HCT116 (cell line): Measurements from ENCODE around the gene AMBRA1. TPM values are rescaled to one million over a fixed set of nuclear protein-coding genes. Genes with fewer than 3 reads are reported as not detected.

Experiments
- ATAC-seq: fragments of 200-7000 bp; cut with Tn5 transposase; 2 replicates; pipeline ENCODE4 v1.9.1; 2020; ENCODE audit warnings: mild to moderate bottlenecking, moderate library complexity
- BruUV-seq: library from RNA; stranded (reverse); fragments of 400-500 nt; replicated peaks from 2 replicates; lab custom pipeline; 2021; lab: Mats Ljungman, UMichigan
- CTCF ChIA-PET: fragments of 300-600 bp; sonication (Branson Sonifier 250); formaldehyde crosslinking; loops from one replicate; lab custom pipeline; 2021; ENCODE audit warnings: antibody characterized with exemption; lab: Charles Lee
- POLR2A ChIA-PET: fragments of 300-600, 350-600 bp; sonication (Branson Sonifier 250); formaldehyde crosslinking; loops from one replicate; lab custom pipeline; 2021; ENCODE audit warnings: antibody characterized with exemption; lab: Charles Lee
- RAD21 ChIA-PET, 2 experiments: fragments of 300-600 bp; sonication (Branson Sonifier 250); formaldehyde crosslinking; loops; one replicate each; lab custom pipeline; 2023; ENCODE audit warnings: low total read pairs in 2 of 2; ENCODE audit not compliant: uncharacterized antibody in 2 of 2, unreplicated experiment in 2 of 2, low non-redundant PET in 1 of 2; lab: Charles Lee
- DNase-seq: peaks from one replicate; pipeline ENCODE4 v3.0.0-alpha.2; 2010; ENCODE audit warnings: low read depth, low spot score
- H2AFZ ChIP-seq: fragments of 200-600 bp; shearing (Covaris generic), sonication (generic); 2 replicates; pipeline ENCODE4 v1.6.1; 2017; ENCODE audit warnings: low read depth, mixed run types, mixed read lengths, antibody characterized with exemption, low read length; ENCODE audit not compliant: poor library complexity, severe bottlenecking
- H3K27ac ChIP-seq: 2 replicates; pipeline ENCODE4 v1.5.1; 2012; ENCODE audit warnings: low read depth, low read length
- H3K27me3 ChIP-seq: fragments of 200-600 bp; sonication (generic); 2 replicates; pipeline ENCODE4 v1.6.1; 2016; ENCODE audit warnings: mixed run types, low read length, mixed read lengths; ENCODE audit not compliant: insufficient read depth
- H3K36me3 ChIP-seq, 2 experiments: fragments of 200-500 bp in 1 of 2; fragments of 200-600 bp in 1 of 2; sonication (Bioruptor generic) in 1 of 2; sonication (generic) in 1 of 2; 2 replicates each; pipeline versions ENCODE4 v1.5.1 to v1.6.1; 2014 to 2016; ENCODE audit warnings: low read length in 2 of 2, inconsistent platforms in 1 of 2, mixed read lengths in 1 of 2, mixed run types in 1 of 2; ENCODE audit not compliant: insufficient read depth in 2 of 2, control insufficient read depth in 1 of 2
- H3K4me1 ChIP-seq, 2 experiments: fragments of 200-600 bp in 1 of 2; sonication (generic) in 1 of 2; 2 replicates each; pipeline versions ENCODE4 v1.5.1 to v1.6.1; 2012 to 2017; ENCODE audit warnings: low read length in 2 of 2, inconsistent platforms in 1 of 2, mild to moderate bottlenecking in 1 of 2, mixed read lengths in 1 of 2, mixed run types in 1 of 2, moderate library complexity in 1 of 2; ENCODE audit not compliant: insufficient read depth in 2 of 2, control insufficient read depth in 1 of 2
- H3K4me2 ChIP-seq: fragments of 200-600 bp; sonication (generic); 2 replicates; pipeline ENCODE4 v1.6.1; 2017; ENCODE audit warnings: mixed run types, low read length, mixed read lengths
- H3K4me3 ChIP-seq, 2 experiments: fragments of 200-600 bp in 1 of 2; sonication (generic) in 1 of 2; replicated peaks in 1 of 2; 2 replicates each; pipeline ENCODE4 v1.5.1; 2011 to 2016; ENCODE audit warnings: low read length in 2 of 2, control low read depth in 1 of 2, low read depth in 1 of 2, mild to moderate bottlenecking in 1 of 2, mixed read lengths in 1 of 2, mixed run types in 1 of 2
- H3K79me2 ChIP-seq: fragments of 200-600 bp; sonication (generic); 2 replicates; pipeline ENCODE4 v1.6.1; 2017; ENCODE audit warnings: mild to moderate bottlenecking, mixed run types, low read length, moderate library complexity, mixed read lengths; ENCODE audit not compliant: insufficient read depth
- H3K9ac ChIP-seq: fragments of 200-600 bp; sonication (generic); 2 replicates; pipeline ENCODE4 v1.6.1; 2016; ENCODE audit warnings: low read length, mixed read lengths
- H3K9me2 ChIP-seq: fragments of 200-600 bp; sonication (generic), shearing (Covaris generic); 2 replicates; pipeline ENCODE4 v1.6.1; 2017; ENCODE audit warnings: mixed run types, mild to moderate bottlenecking, moderate library complexity; ENCODE audit not compliant: insufficient read depth
- H3K9me3 ChIP-seq, 2 experiments: fragments of 200-500 bp in 1 of 2; fragments of 200-600 bp in 1 of 2; sonication (Bioruptor generic) in 1 of 2; sonication (generic) in 1 of 2; 2 replicates each; pipeline ENCODE4 v1.6.1; 2014 to 2017; ENCODE audit warnings: low read length in 2 of 2, mixed read lengths in 2 of 2, inconsistent platforms in 1 of 2, low read depth in 1 of 2, mild to moderate bottlenecking in 1 of 2, mixed run types in 1 of 2, moderate library complexity in 1 of 2; ENCODE audit not compliant: control insufficient read depth in 1 of 2, insufficient read depth in 1 of 2
- H4K20me1 ChIP-seq: fragments of 200-600 bp; sonication (generic), shearing (Covaris generic); 2 replicates; pipeline ENCODE4 v1.6.1; 2017; ENCODE audit warnings: mixed run types, mild to moderate bottlenecking, moderate library complexity; ENCODE audit not compliant: insufficient read depth
- ATF3 ChIP-seq: IDR thresholded peaks from 2 replicates; pipeline ENCODE4 v1.6.1; 2012
- CBX3 ChIP-seq: IDR thresholded peaks from 2 replicates; pipeline ENCODE4 v1.6.1; 2012; ENCODE audit warnings: low read depth
- CEBPB ChIP-seq: IDR thresholded peaks from 2 replicates; pipeline ENCODE4 v1.6.1; 2012; ENCODE audit warnings: low read depth
- CTCF ChIP-seq, 3 experiments: fragments of 200-600 bp in 1 of 3; sonication (generic) in 1 of 3; IDR thresholded peaks in 2 of 3; conservative IDR thresholded peaks in 1 of 3; 2 replicates each; pipeline ENCODE4 v1.5.1; 2012 to 2017; ENCODE audit warnings: low read depth in 2 of 3, low read length in 2 of 3, antibody characterized with exemption in 1 of 3, borderline replicate concordance in 1 of 3, control low read depth in 1 of 3, mild to moderate bottlenecking in 1 of 3, mixed read lengths in 1 of 3, mixed run types in 1 of 3, moderate library complexity in 1 of 3; ENCODE audit not compliant: insufficient read depth in 1 of 3
- EGR1 ChIP-seq: IDR thresholded peaks from 2 replicates; pipeline ENCODE4 v1.6.1; 2012; ENCODE audit warnings: low read depth
- ELF1 ChIP-seq: IDR thresholded peaks from 2 replicates; pipeline ENCODE4 v1.6.1; 2012; ENCODE audit warnings: low read depth, borderline replicate concordance
- EZH2 ChIP-seq: fragments of 200-600 bp; sonication (generic); IDR thresholded peaks from 2 replicates; pipeline ENCODE4 v1.6.1; 2017; ENCODE audit warnings: antibody characterized with exemption, mixed run types
- JUND ChIP-seq: IDR thresholded peaks from 2 replicates; pipeline ENCODE4 v1.6.1; 2012
- MAX ChIP-seq: IDR thresholded peaks from 2 replicates; pipeline ENCODE4 v1.6.1; 2012
- POLR2AphosphoS5 ChIP-seq: IDR thresholded peaks from 2 replicates; pipeline ENCODE4 v1.6.1; 2011; ENCODE audit warnings: mild to moderate bottlenecking, low read depth, low read length, moderate library complexity
- RAD21 ChIP-seq: IDR thresholded peaks from 2 replicates; pipeline ENCODE4 v1.6.1; 2012; ENCODE audit warnings: low read depth, mild to moderate bottlenecking
- REST ChIP-seq: IDR thresholded peaks from 2 replicates; pipeline ENCODE4 v1.6.1; 2012; ENCODE audit warnings: low read depth
- SIN3A ChIP-seq: IDR thresholded peaks from 2 replicates; pipeline ENCODE4 v1.6.1; 2012; ENCODE audit warnings: low read depth
- SP1 ChIP-seq: IDR thresholded peaks from 2 replicates; pipeline ENCODE4 v1.6.1; 2012; ENCODE audit warnings: low read depth
- TCF7L2 ChIP-seq: IDR thresholded peaks from 2 replicates; pipeline ENCODE4 v1.7.0; 2011; ENCODE audit warnings: borderline replicate concordance, inconsistent platforms; ENCODE audit not compliant: insufficient read depth, insufficient read length; ENCODE audit errors: extremely low read depth
- ZBTB33 ChIP-seq: IDR thresholded peaks from 2 replicates; pipeline ENCODE4 v1.6.1; 2011; ENCODE audit warnings: mild to moderate bottlenecking, low read length, moderate library complexity; ENCODE audit not compliant: insufficient replicate concordance; ENCODE audit errors: extremely low read depth
- ZFX ChIP-seq: fragments of 450-650 bp; IDR thresholded peaks from 2 replicates; pipeline ENCODE4 v1.6.1; 2017
- ZNF274 ChIP-seq: fragments of 200-500 bp; sonication (Bioruptor generic); IDR thresholded peaks from 2 replicates; pipeline ENCODE4 v1.6.1; 2014; ENCODE audit warnings: mild to moderate bottlenecking, low read depth, low read length, inconsistent platforms
- intact Hi-C: fragments of 100-400 bp; cut with micrococcal nuclease; formaldehyde crosslinking; loops from 2 replicates; pipeline ENCODE4 v1.10.0; 2022
- total RNA-seq: library from RNA; stranded (reverse); gene quantifications from one replicate; pipeline ENCODE4 v1.2.1, GENCODE V29; 2021; ENCODE audit not compliant: unreplicated experiment

The AMBRA1 gene
- total RNA-seq, 1 experiment from 2014 or later = 22.7 TPM

GRCh38 chr11:46383974-46384701 is 209.7 kb downstream of the AMBRA1 start:
- CTCF ChIA-PET = interaction anchor here (0.8 to 1.6 kb wide), 12 partner anchors 8 to 317 kb away, joined by 3 to 13 read pairs (median 4); partner anchors contain the start of genes ARHGAP1, CHRM4 and ZNF408
- Histone ChIP-seq H3K36me3 (no peaks in the 10 kb centered on the region), H3K27me3 (no peaks in the 10 kb centered on the region), H3K4me3 (peak overlapping the region; percentile 11 to 85; a peak in 2 of 4 replicates), H4K20me1 (no peaks in the 10 kb centered on the region), H2AFZ (no peak overlapping the region), H3K79me2 (peaks cover 12% of the 10 kb centered on the region; the same call in 1 of the 2 replicates), H3K4me2 (peak overlapping the region; percentile 85), H3K9me3 (no peaks in the 10 kb centered on the region), H3K9me2 (no peaks in the 10 kb centered on the region), H3K4me1 (peaks cover 28 to 80% of the 10 kb centered on the region in 2 experiments), H3K9ac (peak overlapping the region; percentile 35), H3K27ac (peak overlapping the region; percentile 41; the same call in 1 of the 2 replicates)
- DNase-seq (peak; percentile 46), ATAC-seq (peak; percentile 40)
- no TSS peak for BruUV-seq
- intact Hi-C loops = loop anchor here (10.0 kb wide), 2 partner anchors 231 to 421 kb away; partner anchors contain the start of genes ATG13 and HARBI1
- RAD21 ChIA-PET = no interaction called here
- POLR2A ChIA-PET = interaction anchor here (1.5 kb wide), 1 partner anchor 8 kb away, joined by 4 read pairs; the partner anchor contains the start of gene CHRM4
- TF ChIP-seq ATF3 = no peak
- no peak for TF ChIP-seq CTCF (IDR thresholded peaks at IDR 0.05 in 2 of 3, conservative IDR thresholded peaks at IDR 0.05 in 1 of 3; ENCODE audit: borderline replicate concordance in 1 of 3, insufficient read depth in 1 of 3, low read depth in 2 of 3, low read length in 2 of 3)
- TF ChIP-seq SP1 = no peak
- no peak for TF ChIP-seq EGR1
- TF ChIP-seq MAX = no peak
- no peak for TF ChIP-seq CEBPB
- TF ChIP-seq RAD21 = no peak
- TF ChIP-seq EZH2 = no peak
- TF ChIP-seq JUND = no peak
- TF ChIP-seq SIN3A = no peak
- no peak for TF ChIP-seq REST
- TF ChIP-seq POLR2AphosphoS5 = no peak; the same call in 1 of the 2 replicates
- no peak for TF ChIP-seq ZFX
- TF ChIP-seq ZNF274 = no peak
- no peak for TF ChIP-seq ELF1
- no peak for TF ChIP-seq ZBTB33
- no peak for TF ChIP-seq TCF7L2
- no peak for TF ChIP-seq CBX3
